ENCODE data around the gene KCNAB2.

KCNAB2 gene

DNA sequence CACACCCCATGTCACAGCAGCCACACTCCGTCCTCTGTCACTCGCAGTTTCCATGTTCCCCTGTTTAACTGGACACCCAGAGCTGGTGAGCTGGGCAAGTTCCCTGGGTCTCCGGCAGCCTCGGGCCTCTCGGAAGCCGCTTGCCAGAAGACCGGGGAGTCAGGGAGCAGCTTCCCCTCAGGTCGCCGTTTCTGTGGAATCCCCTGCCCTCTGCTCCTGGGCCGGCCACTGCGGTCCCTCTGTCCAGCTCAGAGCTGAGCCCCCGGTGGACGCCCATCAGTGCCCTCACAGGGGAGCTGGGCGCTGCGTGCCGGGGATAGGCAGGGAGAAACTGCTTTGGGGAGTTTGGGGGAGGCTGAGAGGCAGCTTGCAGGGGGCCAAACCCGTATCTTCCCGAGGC is 37.7 kb downstream of the KCNAB2 start:
- no peak for DNase-seq (ENCODE audit: low spot score)

DNA sequence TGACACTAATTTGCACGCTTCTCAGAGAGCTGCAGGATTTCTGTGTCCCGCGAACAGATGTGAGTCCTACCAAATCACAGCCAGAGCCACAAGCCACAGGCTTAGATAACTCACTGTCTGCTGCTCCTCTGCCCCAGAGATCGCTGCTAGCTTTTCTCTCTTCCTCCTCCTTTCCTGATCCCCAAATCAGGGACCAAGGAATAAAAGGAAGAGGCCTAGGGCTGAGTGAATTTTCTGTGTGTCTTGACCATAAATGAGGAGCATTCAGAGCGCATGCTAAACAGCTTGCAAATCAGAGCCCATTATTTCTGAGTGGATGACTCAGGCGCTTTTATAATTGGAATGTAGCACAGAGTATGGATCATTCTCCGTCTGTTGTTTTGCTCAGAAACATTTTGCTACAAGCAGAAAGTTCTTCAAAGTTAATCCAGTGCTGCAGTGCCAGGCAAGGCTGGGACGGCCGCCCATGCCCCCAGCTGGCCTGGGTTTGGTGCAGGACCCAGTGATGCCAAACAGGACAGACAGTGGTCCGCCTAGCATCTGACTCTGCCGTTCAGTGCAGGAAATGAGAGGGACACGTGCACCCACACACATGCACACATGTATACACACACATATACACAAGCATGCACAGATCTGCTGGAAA is 38.2 kb downstream of the KCNAB2 start:
- no peak for DNase-seq (ENCODE audit: low spot score)

DNA sequence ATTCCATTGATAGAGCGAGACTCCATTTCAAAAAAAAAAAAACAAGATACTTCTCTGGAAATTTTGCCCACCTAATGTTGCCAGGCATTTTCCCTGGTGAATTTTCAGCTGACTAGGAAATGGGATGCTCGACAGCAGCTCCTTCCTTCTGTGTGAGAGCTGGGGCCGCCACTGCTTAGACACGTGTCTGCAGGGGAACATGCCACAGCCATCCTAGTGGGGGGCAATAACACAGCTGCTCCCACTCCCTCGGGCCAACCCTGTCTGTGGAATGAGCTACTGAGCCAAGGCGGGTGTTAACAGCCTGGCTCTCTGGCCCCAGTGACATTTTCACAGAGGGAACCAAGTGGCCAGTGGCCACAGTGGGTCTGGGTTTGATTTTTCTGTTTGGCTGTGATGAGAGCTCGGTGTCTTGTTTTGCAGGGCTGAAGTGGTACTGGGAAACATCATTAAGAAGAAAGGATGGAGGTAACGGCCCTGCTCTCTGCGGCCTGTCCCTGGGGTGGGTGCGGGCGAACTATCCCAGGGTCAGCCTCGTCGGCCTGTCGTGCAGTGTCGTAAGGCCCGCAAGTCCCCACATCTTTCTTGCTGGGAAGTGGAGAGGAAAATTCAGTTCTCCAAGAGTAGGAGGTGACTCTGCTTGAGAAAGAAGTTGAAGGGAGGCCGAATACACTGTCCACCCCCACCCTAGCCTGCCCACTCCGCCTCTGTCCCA is 39.2 kb downstream of the KCNAB2 start:
- DNase-seq (ENCODE audit: low spot score) = no peak

DNA sequence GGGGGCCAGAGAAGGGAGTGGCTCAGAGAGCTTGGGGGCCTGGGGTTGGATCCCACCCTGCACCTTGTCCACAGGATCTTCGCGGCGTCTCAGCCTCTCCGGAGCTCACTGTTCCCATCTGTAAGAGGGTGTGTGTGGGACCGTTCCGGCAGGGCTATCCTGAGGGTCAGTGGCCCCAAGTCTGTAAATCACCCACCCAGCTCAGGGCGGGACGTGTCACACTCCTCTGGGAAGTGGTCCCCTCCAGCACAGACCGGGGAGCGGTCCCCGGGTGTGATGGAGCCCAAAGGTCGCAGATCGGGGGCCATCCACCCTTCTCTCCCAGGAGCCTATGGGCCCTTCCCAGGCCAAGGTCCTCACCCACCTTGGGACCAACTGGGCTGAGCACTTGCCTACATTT is 40.0 kb downstream of the KCNAB2 start:
- DNase-seq (ENCODE audit: low spot score) = no peak

DNA sequence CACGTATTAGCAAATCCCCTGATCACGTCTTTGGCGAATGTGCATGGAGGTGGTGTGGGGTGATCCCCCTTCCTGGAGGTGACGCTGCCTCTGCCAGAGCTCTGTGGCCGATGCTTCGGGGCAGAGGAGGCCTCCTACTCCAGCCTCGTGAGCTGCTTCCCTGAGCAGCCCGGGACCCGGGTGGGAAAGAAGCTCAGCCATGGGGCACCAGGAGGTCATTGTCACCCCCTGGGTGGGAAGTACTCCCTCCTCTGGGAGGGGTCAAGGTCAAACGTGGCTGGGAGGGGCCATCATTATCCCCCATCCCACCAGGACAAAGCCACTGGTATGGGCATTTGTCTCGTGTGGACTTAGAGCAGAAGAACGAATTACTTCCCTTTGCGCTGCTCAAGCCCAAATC is 40.7 kb downstream of the KCNAB2 start:
- no peak for DNase-seq (ENCODE audit: low spot score)

DNA sequence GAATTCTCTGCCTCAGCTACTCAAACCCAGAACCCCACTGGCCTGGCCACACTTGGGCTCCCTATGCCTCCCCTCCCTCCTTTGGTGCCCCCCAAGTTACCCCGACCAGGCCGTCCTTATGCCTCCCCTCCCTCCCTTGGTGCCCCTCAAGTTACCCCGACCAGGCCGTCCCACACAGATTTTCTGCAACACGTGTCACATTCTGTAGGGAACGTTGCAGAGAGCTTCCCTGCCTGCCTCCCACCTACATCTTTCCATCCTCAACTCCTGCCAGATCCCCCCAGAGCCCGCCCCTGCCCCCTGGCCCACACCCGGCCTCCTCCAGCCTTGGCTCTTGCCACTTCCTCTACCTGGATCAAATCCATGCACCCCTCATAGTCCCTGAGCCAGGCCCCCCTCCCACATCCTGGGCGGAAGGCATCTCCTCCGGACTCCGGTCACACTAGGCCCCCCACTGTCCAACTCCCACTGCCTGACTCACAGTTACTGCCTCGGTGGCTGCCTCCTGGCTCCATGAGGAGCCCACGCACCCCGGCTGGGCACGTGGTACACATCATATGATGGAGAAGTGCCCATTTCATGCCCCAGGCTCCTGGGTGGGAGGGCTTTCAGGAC is 41.2 kb downstream of the KCNAB2 start:
- no peak for DNase-seq (ENCODE audit: low spot score)

DNA sequence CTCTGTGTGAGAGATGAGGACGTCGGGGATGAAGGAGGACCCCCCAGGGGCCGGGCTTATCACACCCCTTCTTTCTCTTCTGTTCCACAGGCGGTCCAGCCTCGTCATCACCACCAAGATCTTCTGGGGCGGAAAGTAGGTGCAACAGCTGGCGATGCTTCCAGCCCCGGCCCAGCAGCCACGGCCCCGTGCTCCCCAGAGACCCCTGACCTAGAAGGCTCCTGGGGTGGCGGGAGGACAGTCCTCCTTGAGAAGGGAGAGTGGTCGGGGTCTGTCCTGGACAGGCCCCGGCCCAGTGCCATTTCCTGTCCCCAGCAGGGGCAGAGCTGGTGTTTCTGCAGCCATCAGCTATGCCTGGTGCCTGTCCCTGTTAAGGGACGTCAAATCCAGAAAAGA is 41.7 kb downstream of the KCNAB2 start:
- no peak for DNase-seq (ENCODE audit: low spot score)

DNA sequence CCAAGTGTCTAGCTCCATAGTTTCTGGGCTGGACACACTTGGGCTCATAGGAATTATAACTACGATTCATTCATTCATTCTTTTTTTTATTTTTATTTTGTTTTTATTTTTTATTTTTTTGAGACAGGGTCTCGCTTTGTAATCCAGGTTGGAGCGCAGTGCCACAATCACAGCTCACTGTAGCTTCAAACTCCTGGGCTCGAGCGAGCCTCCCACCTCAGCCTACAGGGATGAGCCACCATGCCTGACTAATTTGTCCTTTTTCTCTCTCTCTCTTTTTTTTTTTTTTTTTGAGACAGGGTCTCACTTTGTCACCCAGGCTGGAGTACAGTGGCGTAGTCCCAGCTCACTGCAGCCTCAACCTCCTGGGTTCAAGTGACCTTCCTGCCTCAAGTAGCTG is 42.3 kb downstream of the KCNAB2 start:
- DNase-seq (ENCODE audit: low spot score) = no peak

DNA sequence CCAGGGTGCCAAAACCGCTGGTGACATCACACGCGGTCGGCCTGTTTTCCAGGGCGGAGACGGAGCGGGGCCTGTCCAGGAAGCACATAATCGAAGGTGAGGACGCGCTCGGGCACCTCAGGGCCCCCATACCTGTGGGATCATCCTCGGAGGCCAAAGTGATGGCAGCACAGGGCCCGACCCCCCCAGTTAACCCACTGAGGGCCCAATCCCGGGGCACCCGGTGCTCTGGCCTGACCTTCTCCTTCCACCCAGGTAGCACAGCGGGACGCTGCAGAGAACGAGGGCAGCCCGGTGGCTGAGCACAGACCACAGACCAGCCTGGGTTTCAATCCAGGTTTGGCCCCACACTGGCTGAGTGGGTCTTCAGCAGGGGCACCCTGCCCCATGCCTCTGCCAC is 43.3 kb downstream of the KCNAB2 start:
- no peak for DNase-seq (ENCODE audit: low spot score)

DNA sequence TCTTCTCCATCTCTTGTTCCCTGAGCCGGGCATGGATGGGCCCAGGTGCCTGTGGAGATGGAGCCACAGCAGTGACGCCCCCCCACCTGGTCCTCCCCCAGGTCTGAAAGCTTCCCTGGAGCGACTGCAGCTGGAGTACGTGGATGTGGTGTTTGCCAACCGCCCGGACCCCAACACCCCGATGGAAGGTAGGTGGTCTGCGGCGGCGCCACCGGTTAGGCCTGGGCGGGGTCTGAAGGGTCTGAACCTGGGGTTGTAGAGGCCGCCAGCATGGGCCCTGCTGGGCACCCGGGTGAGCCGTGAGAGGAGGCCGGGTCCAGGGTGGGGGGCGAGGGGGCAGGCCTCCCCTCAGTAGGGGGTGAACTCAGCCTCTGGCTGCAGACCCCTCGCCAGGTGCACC is 44.6 kb downstream of the KCNAB2 start:
- no peak for DNase-seq (ENCODE audit: low spot score)

DNA sequence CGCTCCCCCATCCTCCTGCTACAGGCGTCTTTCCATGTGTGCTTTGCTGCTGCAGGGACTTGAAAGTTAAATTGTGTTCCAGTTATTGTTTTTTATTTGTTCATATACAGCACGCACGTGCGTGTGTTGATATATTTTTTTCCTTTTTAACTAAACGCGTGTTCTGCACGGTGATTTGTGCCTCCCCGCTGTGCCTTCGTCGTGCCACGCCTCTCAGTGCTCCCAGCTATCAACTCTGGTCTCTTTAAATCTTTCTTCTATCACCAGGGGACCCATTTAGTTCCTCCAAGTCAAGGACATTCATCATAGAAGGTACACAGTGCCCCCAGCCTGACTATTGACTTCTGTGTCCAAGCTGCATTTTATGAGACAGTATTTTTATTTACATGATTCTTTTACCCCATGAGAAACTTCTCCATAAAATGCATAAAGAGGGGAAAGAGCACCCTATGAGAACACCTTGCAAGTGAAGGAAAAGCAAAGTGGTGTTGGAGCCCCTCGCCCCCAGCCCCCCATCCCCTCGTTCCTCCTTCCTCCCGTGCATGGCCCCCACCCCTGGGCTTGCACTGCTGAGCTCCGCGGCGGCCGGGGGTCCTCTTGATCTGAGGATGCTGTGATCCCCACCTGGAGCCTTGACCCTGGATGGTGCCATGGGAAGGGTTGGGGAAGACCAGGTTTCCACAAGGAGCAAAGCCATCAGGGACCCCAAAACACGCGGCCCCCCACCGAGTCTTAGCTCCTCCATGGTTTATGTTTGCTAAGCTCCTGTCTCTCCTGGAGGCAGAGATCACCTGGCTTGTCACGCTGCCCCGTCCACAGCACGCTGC is 45.5 kb downstream of the KCNAB2 start:
- no peak for DNase-seq (ENCODE audit: low spot score)

DNA sequence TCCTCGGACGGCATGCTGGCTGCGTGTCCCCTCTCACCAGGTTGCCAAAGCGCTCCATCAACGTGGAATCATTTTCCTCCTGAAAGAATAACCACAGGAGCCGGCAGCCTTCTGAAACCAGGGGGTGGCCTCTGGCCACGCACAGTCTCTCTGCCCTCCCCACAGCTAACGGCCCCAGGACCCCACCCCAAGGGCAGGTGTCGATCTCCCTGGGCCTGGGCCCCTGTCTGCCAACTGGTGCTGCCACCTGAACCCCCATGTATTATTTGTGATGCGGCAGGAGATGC is 46.1 kb downstream of the KCNAB2 start:
- no peak for DNase-seq (ENCODE audit: low spot score)

DNA sequence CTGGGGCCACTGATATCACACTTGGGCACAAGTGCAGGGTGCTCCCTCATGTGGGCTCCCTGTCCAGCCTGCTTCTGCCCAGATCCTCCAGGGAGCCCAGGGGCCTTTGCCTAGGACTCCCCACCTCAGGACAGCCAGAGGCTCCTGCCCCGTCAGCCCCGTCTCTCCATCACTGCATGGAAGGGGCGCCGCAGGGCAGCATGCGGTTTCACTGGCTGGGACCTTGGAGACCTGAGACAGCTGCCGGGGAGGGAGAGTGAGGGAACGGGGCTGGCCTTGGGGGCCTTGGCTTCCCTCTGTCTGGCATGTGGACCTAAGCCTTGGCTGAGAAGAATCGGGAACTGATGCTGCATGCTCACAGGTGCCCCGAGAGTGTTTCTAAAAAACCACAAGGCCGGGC is 46.5 kb downstream of the KCNAB2 start:
- no peak for DNase-seq (ENCODE audit: low spot score)

DNA sequence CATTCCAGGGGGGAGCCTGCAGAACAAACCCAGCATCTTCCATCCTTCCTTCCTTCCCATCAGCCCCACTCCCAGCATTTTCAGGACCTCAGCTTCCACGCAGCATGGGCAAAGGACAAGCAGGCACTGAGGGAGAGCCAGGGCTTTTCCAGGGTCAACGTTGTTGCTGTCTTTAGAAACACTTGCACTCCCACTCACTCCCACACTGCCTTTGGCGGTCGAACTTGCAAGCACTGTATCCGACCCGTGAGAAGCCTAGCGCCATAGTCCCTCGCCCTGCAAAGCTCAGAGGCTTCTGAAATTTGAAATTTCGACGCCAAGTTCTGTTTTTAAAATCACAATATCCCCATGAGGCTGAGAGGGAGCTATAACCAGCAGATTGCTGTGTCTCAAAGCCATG is 47.4 kb downstream of the KCNAB2 start:
- DNase-seq (ENCODE audit: low spot score) = no peak

DNA sequence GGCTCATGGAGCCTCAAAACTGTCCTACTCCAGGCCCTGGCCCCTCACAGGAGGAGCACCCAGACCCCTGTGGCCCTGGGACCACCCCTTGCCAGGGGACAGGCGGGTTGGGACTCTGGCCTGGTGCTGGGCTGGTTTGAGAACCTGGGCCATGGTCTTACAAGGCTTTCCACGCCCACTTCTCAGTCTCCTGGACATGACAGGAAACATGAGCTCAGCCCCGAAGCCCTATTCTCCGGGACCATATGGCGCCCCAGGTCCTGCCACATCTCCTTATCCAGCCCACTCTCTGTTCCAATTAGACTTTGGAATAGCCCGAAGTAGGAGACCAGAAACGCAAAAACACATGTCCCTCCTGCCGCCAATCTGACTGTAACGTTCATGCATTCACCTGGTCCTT is 47.9 kb downstream of the KCNAB2 start:
- no peak for DNase-seq (ENCODE audit: low spot score)

DNA sequence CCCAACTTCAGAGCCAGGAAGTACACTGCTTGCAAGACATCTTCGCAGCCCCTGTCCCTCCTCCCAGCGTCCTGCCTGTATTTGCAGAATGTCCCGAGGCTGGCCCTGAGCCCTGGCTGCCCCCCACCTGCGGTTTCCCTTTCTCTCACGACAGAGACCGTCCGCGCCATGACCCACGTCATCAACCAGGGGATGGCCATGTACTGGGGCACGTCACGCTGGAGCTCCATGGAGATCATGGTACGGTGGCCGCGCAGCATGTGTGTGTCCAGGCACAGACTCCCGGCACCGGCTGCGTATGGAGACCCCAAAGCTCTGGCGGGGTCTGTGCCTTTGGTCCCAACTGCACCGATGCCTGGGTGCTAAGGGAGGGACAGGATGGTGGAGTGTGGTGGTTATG is 48.6 kb downstream of the KCNAB2 start:
- no peak for DNase-seq (ENCODE audit: low spot score)

DNA sequence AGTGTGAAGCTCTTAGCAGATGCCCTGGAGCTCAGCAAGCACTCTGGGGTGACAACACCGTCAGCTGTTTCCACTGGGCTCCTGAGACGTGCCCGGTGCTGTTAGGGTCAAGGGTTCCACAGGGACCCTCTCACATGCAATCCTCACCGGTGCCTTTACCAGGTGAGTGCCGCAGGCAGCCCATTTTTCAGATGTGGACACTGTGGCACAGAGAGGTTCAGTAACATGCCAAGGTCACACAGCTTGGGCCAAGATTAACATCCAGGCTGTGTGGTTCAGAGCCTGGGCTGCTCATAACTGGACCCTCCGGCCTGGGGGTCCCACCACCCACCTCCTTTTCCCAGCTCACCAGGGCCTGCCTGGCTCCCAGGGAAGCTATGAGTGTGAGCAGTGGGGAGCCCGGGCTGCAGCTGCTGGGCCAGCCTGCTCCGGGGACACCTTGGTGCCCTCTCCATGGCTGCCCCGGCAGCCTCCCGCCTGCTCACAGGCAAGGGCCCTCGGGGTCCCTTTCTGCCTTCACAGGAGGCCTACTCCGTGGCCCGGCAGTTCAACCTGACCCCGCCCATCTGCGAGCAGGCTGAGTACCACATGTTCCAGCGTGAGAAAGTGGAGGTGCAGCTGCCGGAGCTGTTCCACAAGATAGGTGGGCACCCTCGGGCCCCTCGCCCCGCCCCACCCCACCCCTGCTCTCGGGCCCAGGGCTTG is 49.3 kb downstream of the KCNAB2 start:
- no peak for DNase-seq (ENCODE audit: low spot score)

DNA sequence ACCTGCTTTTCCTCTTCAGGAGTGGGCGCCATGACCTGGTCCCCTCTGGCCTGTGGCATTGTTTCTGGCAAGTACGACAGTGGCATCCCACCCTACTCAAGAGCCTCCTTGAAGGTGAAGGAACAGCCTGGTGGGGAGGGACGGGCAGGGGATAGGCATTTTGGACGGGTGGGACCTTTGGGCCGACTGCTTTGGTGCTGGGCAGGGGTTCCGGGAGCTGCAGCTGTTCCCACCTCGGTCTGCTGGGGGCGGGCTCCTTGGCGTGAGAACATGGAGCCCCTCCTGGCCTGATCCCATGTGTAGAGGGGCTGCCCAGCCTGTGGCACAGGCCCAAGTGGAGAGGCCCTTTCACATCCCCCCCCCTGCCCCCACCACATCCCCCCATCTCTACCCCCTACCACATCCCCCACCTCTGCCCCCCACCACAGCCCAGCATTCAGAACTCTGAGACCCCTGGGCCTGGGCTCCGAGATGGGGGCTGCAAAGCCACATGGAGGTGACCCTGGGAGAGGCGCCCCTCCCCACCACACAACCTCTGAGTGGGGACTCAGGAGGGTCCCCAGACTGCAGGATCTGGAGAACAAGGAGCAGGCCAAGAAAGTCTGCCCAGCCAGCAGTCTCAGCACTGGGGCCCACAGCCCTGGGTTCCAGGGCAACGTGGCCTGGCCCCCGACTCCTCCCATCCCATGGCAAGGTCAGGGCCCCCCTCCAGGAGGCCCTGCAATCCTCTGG is 50.0 kb downstream of the KCNAB2 start:
- DNase-seq (ENCODE audit: low spot score) = no peak

DNA sequence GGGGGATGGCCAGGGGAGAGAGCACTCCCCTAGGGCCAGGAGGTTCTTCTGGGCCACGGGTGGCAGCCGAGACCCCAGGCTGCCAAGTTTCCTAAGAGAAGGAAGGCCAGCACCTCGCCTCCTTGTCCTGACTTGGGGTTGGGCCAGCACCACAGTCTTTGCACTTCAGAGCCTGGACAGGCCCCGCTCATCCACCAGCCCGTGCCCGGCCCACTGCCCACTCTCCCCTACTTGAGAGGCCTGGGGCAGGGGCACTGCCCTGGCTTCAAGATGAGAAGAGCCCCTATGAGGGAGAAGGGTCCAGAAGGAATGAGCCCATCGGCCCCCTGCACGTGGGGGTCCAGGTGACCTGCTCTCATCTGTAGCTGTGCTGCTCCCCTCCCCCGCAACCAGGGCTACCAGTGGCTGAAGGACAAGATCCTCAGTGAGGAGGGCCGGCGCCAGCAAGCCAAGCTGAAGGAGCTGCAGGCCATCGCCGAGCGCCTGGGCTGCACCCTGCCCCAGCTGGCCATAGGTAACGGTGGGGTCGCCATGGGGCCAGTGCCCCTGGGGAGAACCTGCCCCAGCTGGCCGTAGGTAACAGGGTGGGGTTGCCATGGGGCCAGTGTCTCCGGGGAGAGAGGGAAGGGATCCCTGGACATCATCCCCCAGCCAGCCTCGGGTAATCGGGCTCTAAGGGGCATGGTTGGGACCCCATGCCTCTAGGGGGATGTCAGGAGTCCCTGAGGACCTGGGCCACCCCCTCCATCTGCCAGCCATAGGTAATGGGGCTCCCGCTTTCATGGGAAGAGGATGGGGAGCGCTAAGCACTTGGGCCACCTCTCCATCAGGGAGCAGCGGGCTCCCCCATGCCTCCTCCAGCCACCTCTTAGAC is 50.8 kb downstream of the KCNAB2 start:
- no peak for DNase-seq (ENCODE audit: low spot score)

DNA sequence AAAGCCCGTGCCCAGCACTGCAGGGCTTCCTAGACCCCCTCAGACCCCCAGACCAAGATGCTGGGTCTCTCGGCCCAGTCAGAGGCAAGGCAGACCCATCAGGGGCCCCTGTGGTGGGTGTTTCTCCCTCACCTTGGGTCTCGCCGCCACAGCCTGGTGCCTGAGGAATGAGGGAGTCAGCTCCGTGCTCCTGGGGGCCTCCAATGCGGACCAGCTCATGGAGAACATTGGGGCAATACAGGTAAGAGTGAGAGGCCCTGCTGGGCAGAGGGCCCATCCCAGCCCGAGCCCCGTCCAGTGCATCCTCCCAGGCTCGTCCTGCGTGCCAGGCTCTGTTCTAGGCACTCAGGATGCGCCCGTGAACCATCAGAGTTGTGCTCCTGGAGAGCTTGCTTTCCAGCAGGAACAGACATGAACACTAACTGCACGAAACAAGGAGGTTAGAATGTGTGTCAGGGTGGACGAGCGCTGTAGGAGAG is 51.5 kb downstream of the KCNAB2 start:
- DNase-seq (ENCODE audit: low spot score) = no peak

DNA sequence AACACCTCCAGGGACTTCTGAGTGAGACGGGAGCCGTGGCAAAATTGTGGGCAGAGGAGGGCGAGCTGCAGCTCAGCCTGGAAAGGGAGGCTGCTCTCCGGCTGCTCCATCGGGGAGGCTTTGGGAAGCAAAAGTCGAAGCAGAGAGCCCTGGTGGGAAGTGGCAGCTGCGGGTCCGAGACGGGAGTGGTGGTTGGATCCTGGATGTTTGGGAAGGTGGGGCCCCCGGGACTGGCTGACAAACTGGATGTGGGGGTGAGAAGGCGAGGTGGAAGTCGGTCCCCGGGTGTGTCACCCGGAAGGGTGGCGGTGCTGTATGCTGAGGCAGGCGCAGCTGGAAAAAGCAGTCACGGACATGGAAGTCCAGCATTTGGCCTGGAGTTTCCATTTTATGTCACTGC is 52.1 kb downstream of the KCNAB2 start:
- DNase-seq (ENCODE audit: low spot score) = no peak
